NCI-H2171 (cell line): Measurements from ENCODE around the gene USH1G.

Source experiments
- DNase-seq: peaks from one replicate; lab custom pipeline; 2025; lab: John Stamatoyannopoulos, UW

USH1G gene

GRCh38 chr17:74903034-74903433 lies 20.0 kb downstream of the USH1G start:
- no peak for DNase-seq

GRCh38 chr17:74901353-74902135 lies 21.5 kb downstream of the USH1G start:
- no peak for DNase-seq

- no peak for DNase-seq
These were observed 22.8 kb downstream of the USH1G start for GRCh38 chr17:74900208-74900607.

GRCh38 chr17:74898376-74898946 lies 24.6 kb downstream of the USH1G start:
- no peak for DNase-seq

- no peak for DNase-seq
These were observed 29.0 kb downstream of the USH1G start for GRCh38 chr17:74893936-74894671.

GRCh38 chr17:74892974-74893911 lies 29.8 kb downstream of the USH1G start, which contains the start of gene FADS6:
Gene FADS6 (minus strand): TSS chr17:74893633. CDS start chr17:74893595, 38 bp downstream.
- DNase-seq = no peak

- no peak for DNase-seq
These were observed 30.8 kb downstream of the USH1G start for GRCh38 chr17:74892013-74892841.

- no peak for DNase-seq
These were observed 32.5 kb downstream of the USH1G start for GRCh38 chr17:74890554-74890953.

- no peak for DNase-seq
These were observed 34.6 kb downstream of the USH1G start for GRCh38 chr17:74888469-74888868.

GRCh38 chr17:74883241-74883745 lies 39.8 kb downstream of the USH1G start:
- no peak for DNase-seq

GRCh38 chr17:74882517-74883240 lies 40.4 kb downstream of the USH1G start:
- no peak for DNase-seq

- no peak for DNase-seq
These were observed 42.0 kb downstream of the USH1G start for GRCh38 chr17:74881073-74881472.

GRCh38 chr17:74879308-74879707 lies 43.7 kb downstream of the USH1G start:
- no peak for DNase-seq

GRCh38 chr17:74878658-74879057 lies 44.4 kb downstream of the USH1G start:
- no peak for DNase-seq

GRCh38 chr17:74877592-74878548 lies 45.2 kb downstream of the USH1G start:
- DNase-seq = no peak

GRCh38 chr17:74875977-74876593 lies 47.0 kb downstream of the USH1G start:
- no peak for DNase-seq

- DNase-seq = no peak
These were observed 47.7 kb downstream of the USH1G start for GRCh38 chr17:74875155-74875976.
